SK-N-MC (cell line): ENCODE results near the gene ZDBF2.

Experiments used
- EZH2 ChIP-seq: fragments of 200-600 bp; sonication (generic); IDR thresholded peaks from one replicate; pipeline ENCODE4 v1.6.1; 2017; ENCODE audit warnings: antibody characterized with exemption
- POLR2AphosphoS5 ChIP-seq: IDR thresholded peaks from 2 replicates; pipeline ENCODE4 v1.6.1; 2012; ENCODE audit warnings: mild to moderate bottlenecking, low read depth, low read length, borderline replicate concordance

DNA sequence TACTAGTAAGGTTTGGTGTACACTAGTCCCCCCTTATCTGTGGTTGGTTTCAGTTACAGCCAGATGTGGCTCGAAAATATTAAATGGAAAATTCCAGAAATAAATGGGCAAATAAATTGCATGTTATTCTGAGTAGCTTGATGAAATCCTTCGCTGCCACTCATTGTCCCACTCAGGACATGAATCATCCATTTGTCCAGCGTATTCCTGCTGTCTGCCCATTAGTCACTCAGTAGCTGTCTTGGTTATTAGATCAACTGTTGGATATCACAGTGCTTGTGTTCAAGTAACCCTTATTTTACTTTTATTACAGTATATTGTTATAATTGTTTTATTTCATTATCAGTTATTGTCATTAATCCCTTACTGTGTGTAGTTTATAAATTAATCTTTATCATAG is 21.7 kb downstream of the ZDBF2 start:
- no peak for TF ChIP-seq EZH2
- no peak for TF ChIP-seq POLR2AphosphoS5
